ENCODE data around the gene OPN4. TPM values are rescaled to one million over a fixed set of nuclear protein-coding genes. Genes with fewer than 3 reads are reported as not detected.

Gene OPN4
- polyA plus RNA-seq, 2 of the 4 experiments (the other 2 are of a cell fraction), result not detected

DNA sequence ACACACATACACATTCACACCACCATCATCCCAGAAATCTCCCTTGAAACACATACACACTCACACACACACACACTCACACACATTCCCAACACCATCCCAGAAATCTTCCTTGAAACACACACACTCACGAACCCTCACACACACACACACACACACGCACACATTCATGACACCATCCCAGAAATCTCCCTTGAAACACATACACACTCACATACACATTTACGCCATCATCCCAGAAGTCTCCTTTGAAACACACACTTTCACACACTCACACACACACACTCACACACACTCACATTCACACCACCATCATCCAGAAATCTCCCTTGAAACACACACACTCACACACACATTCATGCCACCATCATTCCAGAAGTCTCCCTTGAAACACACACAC, 360 bp upstream of the OPN4 start:
- TF ChIP-seq, protein P1, sequence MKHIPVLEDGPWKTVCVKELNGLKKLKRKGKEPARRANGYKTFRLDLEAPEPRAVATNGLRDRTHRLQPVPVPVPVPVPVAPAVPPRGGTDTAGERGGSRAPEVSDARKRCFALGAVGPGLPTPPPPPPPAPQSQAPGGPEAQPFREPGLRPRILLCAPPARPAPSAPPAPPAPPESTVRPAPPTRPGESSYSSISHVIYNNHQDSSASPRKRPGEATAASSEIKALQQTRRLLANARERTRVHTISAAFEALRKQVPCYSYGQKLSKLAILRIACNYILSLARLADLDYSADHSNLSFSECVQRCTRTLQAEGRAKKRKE (CRISPR knock-in tag; IDR thresholded peaks at IDR 0.05; ENCODE audit: low read depth), result no peak
- no peak for TF ChIP-seq FOSB (CRISPR knock-in tag; IDR thresholded peaks at IDR 0.05)
- TF ChIP-seq ESRRA (IDR thresholded peaks at IDR 0.05; ENCODE audit: borderline replicate concordance, low read length), result no peak
- no peak for TF ChIP-seq POLR2AphosphoS2 (conservative IDR thresholded peaks at IDR 0.05; ENCODE audit: low read length)
- TF ChIP-seq, protein P2, sequence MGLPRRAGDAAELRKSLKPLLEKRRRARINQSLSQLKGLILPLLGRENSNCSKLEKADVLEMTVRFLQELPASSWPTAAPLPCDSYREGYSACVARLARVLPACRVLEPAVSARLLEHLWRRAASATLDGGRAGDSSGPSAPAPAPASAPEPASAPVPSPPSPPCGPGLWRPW (IDR thresholded peaks at IDR 0.05), result no peak
- TF ChIP-seq RAD21 (conservative IDR thresholded peaks at IDR 0.05 in 1 of 2, IDR thresholded peaks at IDR 0.05 in 1 of 2), result no peak
- TF ChIP-seq HDAC2 (IDR thresholded peaks at IDR 0.05), result no peak
- no peak for TF ChIP-seq MAFK (IDR thresholded peaks at IDR 0.05; ENCODE audit: partially characterized antibody)
- TF ChIP-seq, protein P3, sequence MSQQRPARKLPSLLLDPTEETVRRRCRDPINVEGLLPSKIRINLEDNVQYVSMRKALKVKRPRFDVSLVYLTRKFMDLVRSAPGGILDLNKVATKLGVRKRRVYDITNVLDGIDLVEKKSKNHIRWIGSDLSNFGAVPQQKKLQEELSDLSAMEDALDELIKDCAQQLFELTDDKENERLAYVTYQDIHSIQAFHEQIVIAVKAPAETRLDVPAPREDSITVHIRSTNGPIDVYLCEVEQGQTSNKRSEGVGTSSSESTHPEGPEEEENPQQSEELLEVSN (IDR thresholded peaks at IDR 0.05; ENCODE audit: borderline replicate concordance, low read depth), result no peak
- TF ChIP-seq, protein P4, sequence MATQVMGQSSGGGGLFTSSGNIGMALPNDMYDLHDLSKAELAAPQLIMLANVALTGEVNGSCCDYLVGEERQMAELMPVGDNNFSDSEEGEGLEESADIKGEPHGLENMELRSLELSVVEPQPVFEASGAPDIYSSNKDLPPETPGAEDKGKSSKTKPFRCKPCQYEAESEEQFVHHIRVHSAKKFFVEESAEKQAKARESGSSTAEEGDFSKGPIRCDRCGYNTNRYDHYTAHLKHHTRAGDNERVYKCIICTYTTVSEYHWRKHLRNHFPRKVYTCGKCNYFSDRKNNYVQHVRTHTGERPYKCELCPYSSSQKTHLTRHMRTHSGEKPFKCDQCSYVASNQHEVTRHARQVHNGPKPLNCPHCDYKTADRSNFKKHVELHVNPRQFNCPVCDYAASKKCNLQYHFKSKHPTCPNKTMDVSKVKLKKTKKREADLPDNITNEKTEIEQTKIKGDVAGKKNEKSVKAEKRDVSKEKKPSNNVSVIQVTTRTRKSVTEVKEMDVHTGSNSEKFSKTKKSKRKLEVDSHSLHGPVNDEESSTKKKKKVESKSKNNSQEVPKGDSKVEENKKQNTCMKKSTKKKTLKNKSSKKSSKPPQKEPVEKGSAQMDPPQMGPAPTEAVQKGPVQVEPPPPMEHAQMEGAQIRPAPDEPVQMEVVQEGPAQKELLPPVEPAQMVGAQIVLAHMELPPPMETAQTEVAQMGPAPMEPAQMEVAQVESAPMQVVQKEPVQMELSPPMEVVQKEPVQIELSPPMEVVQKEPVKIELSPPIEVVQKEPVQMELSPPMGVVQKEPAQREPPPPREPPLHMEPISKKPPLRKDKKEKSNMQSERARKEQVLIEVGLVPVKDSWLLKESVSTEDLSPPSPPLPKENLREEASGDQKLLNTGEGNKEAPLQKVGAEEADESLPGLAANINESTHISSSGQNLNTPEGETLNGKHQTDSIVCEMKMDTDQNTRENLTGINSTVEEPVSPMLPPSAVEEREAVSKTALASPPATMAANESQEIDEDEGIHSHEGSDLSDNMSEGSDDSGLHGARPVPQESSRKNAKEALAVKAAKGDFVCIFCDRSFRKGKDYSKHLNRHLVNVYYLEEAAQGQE (IDR thresholded peaks at IDR 0.05), result no peak
- TF ChIP-seq, protein P5, sequence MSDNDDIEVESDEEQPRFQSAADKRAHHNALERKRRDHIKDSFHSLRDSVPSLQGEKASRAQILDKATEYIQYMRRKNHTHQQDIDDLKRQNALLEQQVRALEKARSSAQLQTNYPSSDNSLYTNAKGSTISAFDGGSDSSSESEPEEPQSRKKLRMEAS (IDR thresholded peaks at IDR 0.05), result no peak
- no peak for TF ChIP-seq FOSL2 (IDR thresholded peaks at IDR 0.05)
- no peak for TF ChIP-seq FOSL2 (CRISPR knock-in tag; IDR thresholded peaks at IDR 0.05)
- no peak for TF ChIP-seq ZNF302 (CRISPR knock-in tag; IDR thresholded peaks at IDR 0.05)
- TF ChIP-seq MYC (IDR thresholded peaks at IDR 0.05; ENCODE audit: borderline replicate concordance, low read length), result no peak
- no peak for TF ChIP-seq RCOR1 (IDR thresholded peaks at IDR 0.05; ENCODE audit: low read depth, low read length)
- TF ChIP-seq, protein P6, sequence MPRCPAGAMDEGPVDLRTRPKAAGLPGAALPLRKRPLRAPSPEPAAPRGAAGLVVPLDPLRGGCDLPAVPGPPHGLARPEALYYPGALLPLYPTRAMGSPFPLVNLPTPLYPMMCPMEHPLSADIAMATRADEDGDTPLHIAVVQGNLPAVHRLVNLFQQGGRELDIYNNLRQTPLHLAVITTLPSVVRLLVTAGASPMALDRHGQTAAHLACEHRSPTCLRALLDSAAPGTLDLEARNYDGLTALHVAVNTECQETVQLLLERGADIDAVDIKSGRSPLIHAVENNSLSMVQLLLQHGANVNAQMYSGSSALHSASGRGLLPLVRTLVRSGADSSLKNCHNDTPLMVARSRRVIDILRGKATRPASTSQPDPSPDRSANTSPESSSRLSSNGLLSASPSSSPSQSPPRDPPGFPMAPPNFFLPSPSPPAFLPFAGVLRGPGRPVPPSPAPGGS (IDR thresholded peaks at IDR 0.05), result no peak
- no peak for TF ChIP-seq RFX5 (IDR thresholded peaks at IDR 0.05)
- 75% methylated on average over 3 of the region's 3 CpGs for WGBS (ENCODE audit: missing lambda C conversion rate)
- Histone ChIP-seq H3K9me3 (no peaks in the 10 kb centered on the region), H3K4me3 (no peak overlapping the region), H3K4me1 (peaks cover 10% of the 10 kb centered on the region), H3K27ac (no peak overlapping the region), H3K4me2 (no peak overlapping the region)
- no peak for DNase-seq (ENCODE audit: low read depth in 1 of 2, low spot score in 1 of 2)
- CTCF ChIA-PET, result interaction anchor here (1.0 to 3.5 kb wide), 3 partner anchors 9 to 33 kb away, joined by 3 to 10 read pairs (median 3); no protein-coding TSS in a partner anchor
- no peak for FAIRE-seq
- ATAC-seq, result no peak
- POLR2A ChIA-PET, result interaction anchor here (1.5 kb wide), 1 partner anchor 9 kb away, joined by 3 read pairs; no protein-coding TSS in a partner anchor

DNA sequence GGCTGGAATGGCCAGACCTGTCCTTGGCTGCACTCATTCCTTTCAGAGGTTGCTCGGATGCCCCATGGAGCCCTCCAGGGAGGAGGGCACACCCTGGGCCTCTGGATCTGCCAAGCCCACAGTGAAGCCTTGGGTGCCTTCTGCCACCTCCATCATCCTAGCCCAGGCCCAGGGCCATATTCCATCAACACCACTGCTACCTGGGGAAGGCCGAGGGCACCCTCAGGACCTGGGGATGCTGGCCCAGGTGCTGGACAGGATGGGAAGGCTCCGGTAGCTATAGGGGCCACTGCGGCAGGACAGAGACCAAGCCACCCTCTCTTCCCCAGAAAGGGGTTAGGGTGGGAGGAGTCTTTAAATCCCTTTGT, 810 bp downstream of the OPN4 start:
- no peak overlapping the region for H3K27ac ChIP-seq
- H3K4me2 ChIP-seq, result no peak overlapping the region
- TF ChIP-seq TP53 (CRISPR knock-in tag; IDR thresholded peaks at IDR 0.05), result no peak
- TF ChIP-seq RAD21 (conservative IDR thresholded peaks at IDR 0.05 in 1 of 2, IDR thresholded peaks at IDR 0.05 in 1 of 2), result no peak
- TF ChIP-seq, protein P5 (IDR thresholded peaks at IDR 0.05), result no peak
- no peak for TF ChIP-seq FOSB (CRISPR knock-in tag; IDR thresholded peaks at IDR 0.05)
- no peak for TF ChIP-seq GATA3 (IDR thresholded peaks at IDR 0.05; ENCODE audit: borderline replicate concordance)
- no peak for TF ChIP-seq MYC (IDR thresholded peaks at IDR 0.05; ENCODE audit: borderline replicate concordance, low read length)
- no peak for TF ChIP-seq EHMT2 (IDR thresholded peaks at IDR 0.05; ENCODE audit: low read depth)
- TF ChIP-seq NPAS2 (CRISPR knock-in tag; IDR thresholded peaks at IDR 0.05; ENCODE audit: borderline replicate concordance), result no peak
- no peak for TF ChIP-seq NFE2L2 (conservative IDR thresholded peaks at IDR 0.05; ENCODE audit: low read length)
- TF ChIP-seq ZFP36 (IDR thresholded peaks at IDR 0.05; ENCODE audit: borderline replicate concordance, partially characterized antibody), result no peak
- no peak for TF ChIP-seq HEYL (CRISPR knock-in tag; IDR thresholded peaks at IDR 0.05)
- TF ChIP-seq ESRRA (IDR thresholded peaks at IDR 0.05; ENCODE audit: borderline replicate concordance, low read length), result no peak
- H3K4me1 ChIP-seq, result no peaks in the 10 kb centered on the region
- 84% methylated on average over 4 of the region's 4 CpGs for WGBS (ENCODE audit: missing lambda C conversion rate)
- ChIA-PET CTCF (interaction anchor here (1.0 to 3.5 kb wide), 2 partner anchors 8 to 13 kb away, joined by 3 to 10 read pairs; no protein-coding TSS in a partner anchor), POLR2A (interaction anchor here (0.6 to 1.5 kb wide), 2 partner anchors 8 to 64 kb away, joined by 3 to 6 read pairs; no protein-coding TSS in a partner anchor)
- no peak overlapping the region for H3K4me3 ChIP-seq
- ATAC-seq (no peak), FAIRE-seq (no peak), DNase-seq (ENCODE audit: low read depth in 1 of 2, low spot score in 1 of 2) (no peak)
- H3K9me3 ChIP-seq, result no peaks in the 10 kb centered on the region

All from A549 (cell line).